SW480 (cell line): ENCODE measurements around the gene SBNO1.
A peak's percentile ranks its signal among the peaks of the same experiment; 100 is the strongest.
"Not testable (repeated sequence)": the region's sequence is repeated elsewhere in the genome, so short reads cannot be mapped to it uniquely, and the experiment has no call there.

Source experiments
- DNase-seq: peaks from one replicate; pipeline ENCODE4 v3.0.0-alpha.2; 2016; ENCODE audit warnings: low spot score

SBNO1 gene

GRCh38 chr12:123346946-123347345 is 17.7 kb downstream of the SBNO1 start:
- DNase-seq = no peak

GRCh38 chr12:123344086-123344485 is 20.6 kb downstream of the SBNO1 start:
- no peak for DNase-seq

- no peak for DNase-seq
Measured at GRCh38 chr12:123337070-123337469, 27.6 kb downstream of the SBNO1 start.

- no peak for DNase-seq
Measured at GRCh38 chr12:123336530-123336929, 28.1 kb downstream of the SBNO1 start.

- DNase-seq = no peak
Measured at GRCh38 chr12:123335490-123335889, 29.2 kb downstream of the SBNO1 start.

- no peak for DNase-seq
Measured at GRCh38 chr12:123329799-123330198, 34.8 kb downstream of the SBNO1 start.

GRCh38 chr12:123319826-123320225 is 44.8 kb downstream of the SBNO1 start:
- no peak for DNase-seq

GRCh38 chr12:123319273-123319672 is 45.4 kb downstream of the SBNO1 start:
- no peak for DNase-seq

- DNase-seq = not testable (repeated sequence)
Measured at GRCh38 chr12:123313046-123313445, 51.6 kb downstream of the SBNO1 start.

- no peak for DNase-seq
Measured at GRCh38 chr12:123306200-123306599, 58.4 kb downstream of the SBNO1 start.

GRCh38 chr12:123305136-123305535 is 59.5 kb downstream of the SBNO1 start:
- DNase-seq = no peak

- DNase-seq = no peak
Measured at GRCh38 chr12:123293178-123293760, 71.4 kb downstream of the SBNO1 start.

- no peak for DNase-seq
Measured at GRCh38 chr12:123289911-123290310, 74.7 kb downstream of the SBNO1 start.

GRCh38 chr12:123288751-123289346 is 75.8 kb downstream of the SBNO1 start:
- DNase-seq = no peak

- DNase-seq = no peak
Measured at GRCh38 chr12:123286652-123287373, 77.8 kb downstream of the SBNO1 start.

GRCh38 chr12:123284669-123285068 is 80.0 kb downstream of the SBNO1 start:
- DNase-seq = no peak

- no peak for DNase-seq
Measured at GRCh38 chr12:123283461-123283860, 81.2 kb downstream of the SBNO1 start.

- no peak for DNase-seq
Measured at GRCh38 chr12:123282111-123282510, 82.5 kb downstream of the SBNO1 start.

GRCh38 chr12:123280971-123281370 is 83.7 kb downstream of the SBNO1 start:
- DNase-seq = no peak

- DNase-seq = no peak
Measured at GRCh38 chr12:123278101-123278627, 86.5 kb downstream of the SBNO1 start.

- DNase-seq = no peak
Measured at GRCh38 chr12:123273166-123273565, 91.5 kb downstream of the SBNO1 start.

- DNase-seq = peak; percentile 64
Measured at GRCh38 chr12:123271001-123271668, 93.5 kb downstream of the SBNO1 start.
